ENCODE data around the gene ZER1.

DNA sequence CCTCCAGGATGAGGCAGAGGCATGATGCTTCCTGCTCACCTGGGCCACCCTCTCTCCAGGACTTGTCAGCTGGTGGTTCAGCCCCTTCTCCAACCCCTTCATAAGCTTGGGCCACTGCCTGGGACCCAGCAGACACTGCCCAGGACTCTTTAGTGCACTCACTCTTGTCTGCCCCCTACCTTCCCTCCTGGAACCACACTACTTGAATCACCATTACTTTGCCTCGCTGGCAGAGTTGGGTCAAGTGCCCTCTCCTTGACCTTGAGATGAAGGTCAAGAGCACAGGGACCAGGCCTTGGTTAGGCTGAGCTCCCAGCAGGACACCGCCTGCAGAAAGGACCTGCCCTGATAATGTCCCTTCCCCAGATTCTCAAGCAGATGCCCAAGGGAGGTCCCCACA is 38.1 kb upstream of the ZER1 start:
- TF ChIP-seq, protein P1, sequence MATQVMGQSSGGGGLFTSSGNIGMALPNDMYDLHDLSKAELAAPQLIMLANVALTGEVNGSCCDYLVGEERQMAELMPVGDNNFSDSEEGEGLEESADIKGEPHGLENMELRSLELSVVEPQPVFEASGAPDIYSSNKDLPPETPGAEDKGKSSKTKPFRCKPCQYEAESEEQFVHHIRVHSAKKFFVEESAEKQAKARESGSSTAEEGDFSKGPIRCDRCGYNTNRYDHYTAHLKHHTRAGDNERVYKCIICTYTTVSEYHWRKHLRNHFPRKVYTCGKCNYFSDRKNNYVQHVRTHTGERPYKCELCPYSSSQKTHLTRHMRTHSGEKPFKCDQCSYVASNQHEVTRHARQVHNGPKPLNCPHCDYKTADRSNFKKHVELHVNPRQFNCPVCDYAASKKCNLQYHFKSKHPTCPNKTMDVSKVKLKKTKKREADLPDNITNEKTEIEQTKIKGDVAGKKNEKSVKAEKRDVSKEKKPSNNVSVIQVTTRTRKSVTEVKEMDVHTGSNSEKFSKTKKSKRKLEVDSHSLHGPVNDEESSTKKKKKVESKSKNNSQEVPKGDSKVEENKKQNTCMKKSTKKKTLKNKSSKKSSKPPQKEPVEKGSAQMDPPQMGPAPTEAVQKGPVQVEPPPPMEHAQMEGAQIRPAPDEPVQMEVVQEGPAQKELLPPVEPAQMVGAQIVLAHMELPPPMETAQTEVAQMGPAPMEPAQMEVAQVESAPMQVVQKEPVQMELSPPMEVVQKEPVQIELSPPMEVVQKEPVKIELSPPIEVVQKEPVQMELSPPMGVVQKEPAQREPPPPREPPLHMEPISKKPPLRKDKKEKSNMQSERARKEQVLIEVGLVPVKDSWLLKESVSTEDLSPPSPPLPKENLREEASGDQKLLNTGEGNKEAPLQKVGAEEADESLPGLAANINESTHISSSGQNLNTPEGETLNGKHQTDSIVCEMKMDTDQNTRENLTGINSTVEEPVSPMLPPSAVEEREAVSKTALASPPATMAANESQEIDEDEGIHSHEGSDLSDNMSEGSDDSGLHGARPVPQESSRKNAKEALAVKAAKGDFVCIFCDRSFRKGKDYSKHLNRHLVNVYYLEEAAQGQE (IDR thresholded peaks at IDR 0.05; ENCODE audit: borderline replicate concordance), result no peak
- no peak for TF ChIP-seq EP300 (conservative IDR thresholded peaks at IDR 0.05; ENCODE audit: poor library complexity, severe bottlenecking)
- no peak for TF ChIP-seq RAD21 (conservative IDR thresholded peaks at IDR 0.05)
- TF ChIP-seq, protein P2, sequence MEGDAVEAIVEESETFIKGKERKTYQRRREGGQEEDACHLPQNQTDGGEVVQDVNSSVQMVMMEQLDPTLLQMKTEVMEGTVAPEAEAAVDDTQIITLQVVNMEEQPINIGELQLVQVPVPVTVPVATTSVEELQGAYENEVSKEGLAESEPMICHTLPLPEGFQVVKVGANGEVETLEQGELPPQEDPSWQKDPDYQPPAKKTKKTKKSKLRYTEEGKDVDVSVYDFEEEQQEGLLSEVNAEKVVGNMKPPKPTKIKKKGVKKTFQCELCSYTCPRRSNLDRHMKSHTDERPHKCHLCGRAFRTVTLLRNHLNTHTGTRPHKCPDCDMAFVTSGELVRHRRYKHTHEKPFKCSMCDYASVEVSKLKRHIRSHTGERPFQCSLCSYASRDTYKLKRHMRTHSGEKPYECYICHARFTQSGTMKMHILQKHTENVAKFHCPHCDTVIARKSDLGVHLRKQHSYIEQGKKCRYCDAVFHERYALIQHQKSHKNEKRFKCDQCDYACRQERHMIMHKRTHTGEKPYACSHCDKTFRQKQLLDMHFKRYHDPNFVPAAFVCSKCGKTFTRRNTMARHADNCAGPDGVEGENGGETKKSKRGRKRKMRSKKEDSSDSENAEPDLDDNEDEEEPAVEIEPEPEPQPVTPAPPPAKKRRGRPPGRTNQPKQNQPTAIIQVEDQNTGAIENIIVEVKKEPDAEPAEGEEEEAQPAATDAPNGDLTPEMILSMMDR (IDR thresholded peaks at IDR 0.05; ENCODE audit: poor library complexity, severe bottlenecking), result no peak
- TF ChIP-seq MXI1 (conservative IDR thresholded peaks at IDR 0.05; ENCODE audit: poor library complexity, severe bottlenecking), result no peak
- TF ChIP-seq EZH2 (IDR thresholded peaks at IDR 0.05; ENCODE audit: borderline replicate concordance, insufficient read depth, low read length, poor library complexity, severe bottlenecking), result no peak
- TF ChIP-seq POLR2AphosphoS5 (IDR thresholded peaks at IDR 0.05), result no peak
- no peak for TF ChIP-seq SMC3 (conservative IDR thresholded peaks at IDR 0.05; ENCODE audit: poor library complexity)
- TF ChIP-seq TAF1 (IDR thresholded peaks at IDR 0.05; ENCODE audit: low read depth), result no peak

Data from neural cell (in vitro differentiated cells).